Raji (cell line): ENCODE data around the gene GABBR2.

Experiments
- POLR2A ChIP-seq: IDR thresholded peaks from 2 replicates; pipeline ENCODE4 v1.6.1; 2011; ENCODE audit warnings: low read depth, low read length, control low read depth; ENCODE audit not compliant: insufficient read depth

Gene GABBR2

GRCh38 chr9:98708933-98709911, at the start of gene GABBR2:
GABBR2 (minus strand) TSS chr9:98708935; CDS start chr9:98708737, 198 bp downstream.
- TF ChIP-seq POLR2A: no peak

- no peak for TF ChIP-seq POLR2A
These were observed 46.4 kb upstream of the GABBR2 start for GRCh38 chr9:98755006-98755618.

DNA sequence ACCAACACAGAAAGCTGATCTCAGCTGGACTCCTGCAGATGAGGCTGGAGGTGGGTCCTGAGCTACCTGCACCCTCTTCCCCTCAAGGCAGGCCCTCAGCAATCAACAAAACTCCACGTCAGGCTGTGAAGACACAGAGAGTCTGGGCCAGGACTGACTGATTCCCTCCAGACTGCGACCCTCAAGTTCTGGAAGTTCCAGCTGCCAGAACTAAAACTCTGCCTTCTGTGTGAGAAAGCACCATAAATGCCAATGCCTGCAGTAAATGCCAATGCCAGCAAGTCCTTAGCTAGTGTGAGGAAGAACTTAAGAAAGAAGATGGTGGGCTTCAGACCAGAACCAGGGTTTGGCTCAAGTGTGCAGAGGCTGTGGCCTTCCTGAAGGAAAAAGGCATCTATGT, 42.5 kb upstream of the GABBR2 start:
- TF ChIP-seq POLR2A: no peak

DNA sequence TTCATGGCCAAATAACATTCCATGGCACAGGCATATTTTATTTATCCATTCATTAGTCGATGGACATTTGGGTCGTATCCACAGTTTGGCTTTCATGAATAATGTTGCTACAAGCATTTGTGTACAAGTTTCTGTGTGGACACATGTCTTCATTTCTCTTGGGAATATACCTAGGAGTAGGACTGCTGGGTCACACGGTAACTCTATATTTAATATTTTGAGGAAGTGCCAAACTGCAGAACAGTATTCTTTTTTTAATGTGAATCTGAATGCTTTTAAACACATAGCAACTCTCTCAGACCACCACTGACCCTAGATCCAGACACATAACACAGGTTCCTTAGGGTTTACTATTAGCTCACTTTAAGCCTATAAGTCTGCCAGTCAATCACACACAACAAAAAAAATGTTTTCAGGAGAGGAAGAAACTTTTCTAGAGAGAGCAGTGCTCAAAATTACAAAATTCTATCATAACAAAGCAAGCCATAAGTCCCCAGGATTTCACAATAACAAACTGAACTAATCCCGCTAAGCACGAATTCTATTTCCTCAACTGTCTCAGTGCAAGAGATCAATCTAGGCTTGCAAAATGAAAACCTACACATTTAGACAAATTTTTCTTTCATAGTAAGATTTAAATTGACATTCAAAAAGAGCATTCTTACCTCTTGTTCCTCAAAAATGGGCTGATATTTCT, 41.8 kb upstream of the GABBR2 start:
- no peak for TF ChIP-seq POLR2A

GRCh38 chr9:98747476-98747875, 38.7 kb upstream of the GABBR2 start:
- TF ChIP-seq POLR2A: no peak

GRCh38 chr9:98745470-98745869, 36.7 kb upstream of the GABBR2 start:
- no peak for TF ChIP-seq POLR2A

GRCh38 chr9:98743818-98744611, 35.3 kb upstream of the GABBR2 start:
- TF ChIP-seq POLR2A: no peak

- TF ChIP-seq POLR2A: no peak
These were observed 34.6 kb upstream of the GABBR2 start for GRCh38 chr9:98743329-98743728.

DNA sequence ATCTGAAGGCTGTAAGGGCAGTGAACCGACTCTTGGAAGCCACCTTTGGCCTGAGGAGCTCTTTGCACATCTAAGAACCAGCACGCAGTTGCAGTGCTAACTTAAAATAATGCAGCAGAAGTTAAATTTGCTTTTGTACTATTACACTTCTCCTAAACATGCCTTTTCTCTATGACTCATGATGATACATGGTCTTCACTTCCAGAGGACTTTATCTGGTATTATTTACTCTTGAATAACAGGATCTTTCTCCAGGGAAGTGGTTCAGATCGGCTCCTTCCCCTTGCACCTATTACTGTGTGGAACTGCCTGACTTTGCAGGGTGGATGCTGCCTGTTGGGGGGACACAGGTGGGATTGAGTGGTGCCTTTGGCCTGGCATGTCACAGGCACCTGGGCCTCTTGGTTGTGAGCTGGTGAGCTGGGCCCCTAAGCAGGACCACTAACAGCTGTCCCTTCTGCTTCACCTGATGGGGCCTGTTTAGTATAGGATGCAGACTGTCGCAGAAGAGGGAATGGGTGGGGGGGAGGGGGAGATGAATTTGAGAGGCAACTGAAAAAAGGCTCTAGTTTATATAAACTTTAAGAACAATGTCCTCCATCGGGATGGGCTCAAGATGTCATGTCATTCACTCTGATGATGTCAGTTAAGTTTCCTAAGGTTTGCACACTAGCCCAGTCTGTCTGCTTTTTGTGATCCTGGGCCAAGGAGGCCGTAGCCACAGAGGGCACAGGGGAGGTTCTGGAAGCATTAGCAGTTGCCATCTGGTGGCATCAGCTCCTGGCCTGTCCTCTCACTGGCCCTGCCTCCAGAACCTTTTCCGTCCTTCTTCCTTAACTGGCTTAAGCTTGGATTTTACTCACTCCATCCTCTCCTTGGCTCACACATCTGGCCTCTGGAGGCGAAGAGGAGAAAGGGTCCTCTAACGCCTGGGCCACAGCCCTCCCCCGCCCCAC, 33.9 kb upstream of the GABBR2 start:
- no peak for TF ChIP-seq POLR2A

GRCh38 chr9:98740226-98740881, 31.6 kb upstream of the GABBR2 start:
- TF ChIP-seq POLR2A: no peak

DNA sequence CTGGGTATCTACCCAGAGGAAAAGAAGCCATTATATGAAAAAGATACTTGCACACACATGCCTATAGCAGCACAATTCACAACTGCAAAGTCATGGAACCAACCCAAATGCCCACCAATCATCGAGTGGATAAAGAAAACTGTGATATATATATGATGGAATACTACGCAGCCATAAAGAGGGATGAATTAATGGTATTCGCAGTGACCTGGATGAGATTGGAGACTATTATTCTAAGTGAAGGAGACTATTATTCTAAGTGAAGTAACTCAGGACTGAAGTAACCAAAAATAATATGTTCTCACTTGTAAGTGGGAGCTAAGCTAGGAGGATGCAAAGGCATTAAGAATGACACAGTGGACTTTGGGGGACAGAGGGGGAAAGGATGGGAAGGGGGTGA, 30.0 kb upstream of the GABBR2 start:
- no peak for TF ChIP-seq POLR2A

GRCh38 chr9:98736226-98736625, 27.5 kb upstream of the GABBR2 start:
- no peak for TF ChIP-seq POLR2A

DNA sequence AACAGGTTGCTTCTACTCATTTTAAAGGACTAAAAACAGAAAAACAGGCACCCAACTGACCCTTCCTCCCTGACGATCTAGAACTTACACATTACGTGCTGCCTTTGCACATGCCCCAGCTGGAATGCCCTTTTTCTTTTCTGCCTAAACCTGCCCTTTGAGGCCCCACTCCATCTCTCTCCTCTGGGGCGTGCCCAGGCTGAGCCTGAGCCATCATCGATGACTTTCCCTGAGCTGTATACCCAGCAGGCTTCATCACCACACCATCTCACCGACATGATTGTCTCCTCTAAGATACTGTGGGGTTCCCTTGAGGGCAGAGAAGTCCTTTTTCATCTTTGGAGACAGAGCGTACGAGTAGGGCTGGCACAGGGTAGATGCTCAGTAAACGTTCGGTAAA, 24.1 kb upstream of the GABBR2 start:
- TF ChIP-seq POLR2A: no peak
